GM12892 (cell line): ENCODE results near the gene HIPK4.

ENCODE experiments used
- DNase-seq: peaks from one replicate; pipeline ENCODE4 v3.0.0; 2011; ENCODE audit not compliant: insufficient read length
- FAIRE-seq: peaks from 2 replicates; lab custom pipeline; 2011; peaks lifted over from hg19 to GRCh38; lab: Jason Lieb, UNC
- POLR2A ChIP-seq: IDR thresholded peaks from 2 replicates; pipeline ENCODE4 v1.6.1; 2011; ENCODE audit warnings: low read depth, low read length, control low read depth
- POLR2AphosphoS5 ChIP-seq: IDR thresholded peaks from 2 replicates; pipeline ENCODE4 v1.6.1; 2011; ENCODE audit warnings: low read depth, low read length, control low read depth
- TAF1 ChIP-seq: IDR thresholded peaks from 2 replicates; pipeline ENCODE4 v1.6.1; 2011; ENCODE audit warnings: low read depth, mild to moderate bottlenecking, control low read depth, low read length, borderline replicate concordance

HIPK4 gene

GRCh38 chr19:40396886-40397567 is 7.0 kb upstream of the HIPK4 start:
- FAIRE-seq (no peak), DNase-seq (no peak)

GRCh38 chr19:40395956-40396355 is 6.0 kb upstream of the HIPK4 start:
- FAIRE-seq = no peak
- TF ChIP-seq POLR2A (no peak), POLR2AphosphoS5 (no peak), TAF1 (no peak)
- DNase-seq = no peak

More at GRCh38 chr19:40396886-40397567, 7.0 kb upstream of the HIPK4 start:
- no peak for TF ChIP-seq TAF1
- TF ChIP-seq POLR2A = no peak
- no peak for TF ChIP-seq POLR2AphosphoS5

GRCh38 chr19:40394816-40395210 is 4.8 kb upstream of the HIPK4 start:
- TF ChIP-seq POLR2A (no peak), TAF1 (no peak), POLR2AphosphoS5 (no peak)
- DNase-seq (no peak), FAIRE-seq (no peak)

- DNase-seq (no peak), FAIRE-seq (no peak)
Measured at GRCh38 chr19:40393894-40394815, 4.2 kb upstream of the HIPK4 start.

GRCh38 chr19:40392894-40393517 is 3.0 kb upstream of the HIPK4 start:
- FAIRE-seq (no peak), DNase-seq (no peak)
- no peak for TF ChIP-seq POLR2A
- no peak for TF ChIP-seq POLR2AphosphoS5
- no peak for TF ChIP-seq TAF1

More at GRCh38 chr19:40393894-40394815, 4.2 kb upstream of the HIPK4 start:
- no peak for TF ChIP-seq TAF1
- TF ChIP-seq POLR2AphosphoS5 = no peak
- no peak for TF ChIP-seq POLR2A

- TF ChIP-seq TAF1 (no peak), POLR2AphosphoS5 (no peak), POLR2A (no peak)
- DNase-seq = no peak
- FAIRE-seq = no peak
Measured at GRCh38 chr19:40392123-40392522, 2.1 kb upstream of the HIPK4 start.

GRCh38 chr19:40389404-40390083 is 437 bp downstream of the HIPK4 start:
- TF ChIP-seq POLR2A (no peak), TAF1 (no peak), POLR2AphosphoS5 (no peak)
- FAIRE-seq (no peak), DNase-seq (no peak)

- FAIRE-seq = no peak
- DNase-seq = no peak
- TF ChIP-seq TAF1 (no peak), POLR2AphosphoS5 (no peak), POLR2A (no peak)
Measured at GRCh38 chr19:40388481-40388880, 1.5 kb downstream of the HIPK4 start.

GRCh38 chr19:40387155-40387554 is 2.8 kb downstream of the HIPK4 start:
- no peak for FAIRE-seq
- TF ChIP-seq TAF1 = no peak
- no peak for TF ChIP-seq POLR2AphosphoS5
- no peak for TF ChIP-seq POLR2A
- DNase-seq = no peak

- FAIRE-seq (no peak), DNase-seq (no peak)
- no peak for TF ChIP-seq TAF1
- no peak for TF ChIP-seq POLR2A
- TF ChIP-seq POLR2AphosphoS5 = no peak
Measured at GRCh38 chr19:40383668-40384248, 6.2 kb downstream of the HIPK4 start.

GRCh38 chr19:40381321-40381720 is 8.7 kb downstream of the HIPK4 start:
- FAIRE-seq (no peak), DNase-seq (no peak)
- TF ChIP-seq POLR2A (no peak), POLR2AphosphoS5 (no peak), TAF1 (no peak)
